ENCODE data around the gene OTUD5. TPM values are rescaled to one million over a fixed set of nuclear protein-coding genes. Genes with fewer than 3 reads are reported as not detected.

The OTUD5 gene
- total RNA-seq, 1 experiment from 2014 or later: 62.5 TPM

DNA sequence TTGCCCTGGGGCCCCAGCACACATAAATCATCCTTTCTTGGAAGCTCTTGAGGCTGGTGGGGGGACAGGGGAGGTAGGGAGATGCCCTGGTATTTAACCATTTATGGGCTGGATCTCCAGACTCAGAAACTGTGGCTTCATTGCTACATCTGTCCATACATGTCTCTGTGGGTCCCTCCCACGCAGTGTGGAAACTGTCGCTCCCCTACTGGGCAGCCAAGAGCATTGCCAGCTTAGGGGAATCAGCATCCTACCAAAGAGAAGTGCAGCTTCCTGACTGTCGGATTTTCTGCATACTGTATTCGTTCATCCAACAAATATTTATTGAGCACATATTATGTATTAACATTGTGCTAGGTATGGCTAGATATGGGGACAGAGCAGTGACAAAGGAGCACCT is 41.0 kb upstream of the OTUD5 start:
- no peak overlapping the region for H3K4ac ChIP-seq (ENCODE audit: low read depth, low read length)
- peaks cover 2% of the 10 kb centered on the region for H3K79me1 ChIP-seq (ENCODE audit: insufficient read depth, low read depth, low read length, poor library complexity, severe bottlenecking)
- H3K36me3 Mint-ChIP-seq (ENCODE audit: insufficient read depth in 1 of 3, low read depth in 3 of 3): peaks cover 44 to 65% (median 65%) of the 10 kb centered on the region in 3 experiments
- H3K9me3 Mint-ChIP-seq: peaks cover 69 to 78% of the 10 kb centered on the region in 2 experiments
- H3K27ac ChIP-seq (ENCODE audit: insufficient read length, low read depth, low read length): no peak overlapping the region
- no peak for DNase-seq
- H3K27me3 ChIP-seq (ENCODE audit: insufficient read depth, low read length): no peaks in the 10 kb centered on the region
- no peak overlapping the region for H3K18ac ChIP-seq (ENCODE audit: insufficient read length, low read depth, low read length)
- TF ChIP-seq, protein P1, sequence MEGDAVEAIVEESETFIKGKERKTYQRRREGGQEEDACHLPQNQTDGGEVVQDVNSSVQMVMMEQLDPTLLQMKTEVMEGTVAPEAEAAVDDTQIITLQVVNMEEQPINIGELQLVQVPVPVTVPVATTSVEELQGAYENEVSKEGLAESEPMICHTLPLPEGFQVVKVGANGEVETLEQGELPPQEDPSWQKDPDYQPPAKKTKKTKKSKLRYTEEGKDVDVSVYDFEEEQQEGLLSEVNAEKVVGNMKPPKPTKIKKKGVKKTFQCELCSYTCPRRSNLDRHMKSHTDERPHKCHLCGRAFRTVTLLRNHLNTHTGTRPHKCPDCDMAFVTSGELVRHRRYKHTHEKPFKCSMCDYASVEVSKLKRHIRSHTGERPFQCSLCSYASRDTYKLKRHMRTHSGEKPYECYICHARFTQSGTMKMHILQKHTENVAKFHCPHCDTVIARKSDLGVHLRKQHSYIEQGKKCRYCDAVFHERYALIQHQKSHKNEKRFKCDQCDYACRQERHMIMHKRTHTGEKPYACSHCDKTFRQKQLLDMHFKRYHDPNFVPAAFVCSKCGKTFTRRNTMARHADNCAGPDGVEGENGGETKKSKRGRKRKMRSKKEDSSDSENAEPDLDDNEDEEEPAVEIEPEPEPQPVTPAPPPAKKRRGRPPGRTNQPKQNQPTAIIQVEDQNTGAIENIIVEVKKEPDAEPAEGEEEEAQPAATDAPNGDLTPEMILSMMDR (conservative IDR thresholded peaks at IDR 0.05): no peak
- no peak overlapping the region for H3K14ac ChIP-seq (ENCODE audit: insufficient read depth, low read length)
- no peak overlapping the region for H3K23ac ChIP-seq (ENCODE audit: insufficient read length, low read depth, low read length)
- no peak overlapping the region for H2AK5ac ChIP-seq (ENCODE audit: insufficient read length, low read length)
- no peak overlapping the region for H2AFZ ChIP-seq (ENCODE audit: low read length)
- no peaks in the 10 kb centered on the region for H3K4me1 ChIP-seq (ENCODE audit: insufficient read depth, low read length)
- H3T11ph ChIP-seq (ENCODE audit: low read length): no peak overlapping the region
- no peaks in the 10 kb centered on the region; the same call in 1 of the 2 replicates for H3K27me3 Mint-ChIP-seq (ENCODE audit: low read depth)
- H3K9ac ChIP-seq (ENCODE audit: extremely low read depth, insufficient read length, low read length): no peak overlapping the region
- H3K9me3 ChIP-seq (ENCODE audit: control insufficient read depth, low read depth, low read length): no peaks in the 10 kb centered on the region
- H2BK12ac ChIP-seq (ENCODE audit: insufficient read length, low read depth, low read length): no peak overlapping the region
- H3K4me1 Mint-ChIP-seq: peaks cover 0 to 8% of the 10 kb centered on the region in 2 experiments; a peak in 2 of 4 replicates
- H3K4me2 ChIP-seq (ENCODE audit: insufficient read depth, insufficient read length, low read length): no peak overlapping the region
- no peak overlapping the region for H2BK5ac ChIP-seq (ENCODE audit: insufficient read length, low read length)
- H4K20me1 ChIP-seq (ENCODE audit: control insufficient read depth, insufficient read depth, insufficient read length): peaks cover 2% of the 10 kb centered on the region
- no peak overlapping the region for H2BK20ac ChIP-seq (ENCODE audit: low read depth, low read length, poor library complexity, severe bottlenecking)
- H4K91ac ChIP-seq (ENCODE audit: insufficient read length, low read depth, low read length): no peak overlapping the region
- no peak overlapping the region for H3K56ac ChIP-seq (ENCODE audit: insufficient read length, low read depth, low read length)
- H3K27ac Mint-ChIP-seq: no peak overlapping the region
- H3K23me2 ChIP-seq (ENCODE audit: insufficient read length, low read depth, low read length, poor library complexity, severe bottlenecking): no peaks in the 10 kb centered on the region
- peaks cover 2% of the 10 kb centered on the region; the same call in 1 of the 2 replicates for H3K79me2 ChIP-seq (ENCODE audit: insufficient read depth, low read length)
- no CpG with 5 or more reads among the region's 4 CpGs for WGBS (ENCODE audit: extremely low coverage, insufficient read length, low lambda C conversion rate)
- no peak overlapping the region for H4K5ac ChIP-seq (ENCODE audit: insufficient read length, low read depth, low read length)
- H4K8ac ChIP-seq (replicated peaks; ENCODE audit: insufficient read length, low read depth, low read length): no peak overlapping the region
- no peak overlapping the region for H2BK15ac ChIP-seq (ENCODE audit: low read depth, low read length)
- no peak overlapping the region for H3K4me3 Mint-ChIP-seq
- H2BK120ac ChIP-seq (ENCODE audit: low read depth, low read length, poor library complexity, severe bottlenecking): no peak overlapping the region
